C4-2B (cell line): ENCODE results near the gene NRARP.

Experiments
- ZFX ChIP-seq: fragments of 450-650 bp; IDR thresholded peaks from 2 replicates; pipeline ENCODE4 v1.6.1; 2017
- TF ChIP-seq, protein P1 (sequence below): fragments of 450-650 bp; conservative IDR thresholded peaks from 2 replicates; pipeline ENCODE4 v1.5.1; 2017; ENCODE audit warnings: mild to moderate bottlenecking

- TF ChIP-seq, protein P1, sequence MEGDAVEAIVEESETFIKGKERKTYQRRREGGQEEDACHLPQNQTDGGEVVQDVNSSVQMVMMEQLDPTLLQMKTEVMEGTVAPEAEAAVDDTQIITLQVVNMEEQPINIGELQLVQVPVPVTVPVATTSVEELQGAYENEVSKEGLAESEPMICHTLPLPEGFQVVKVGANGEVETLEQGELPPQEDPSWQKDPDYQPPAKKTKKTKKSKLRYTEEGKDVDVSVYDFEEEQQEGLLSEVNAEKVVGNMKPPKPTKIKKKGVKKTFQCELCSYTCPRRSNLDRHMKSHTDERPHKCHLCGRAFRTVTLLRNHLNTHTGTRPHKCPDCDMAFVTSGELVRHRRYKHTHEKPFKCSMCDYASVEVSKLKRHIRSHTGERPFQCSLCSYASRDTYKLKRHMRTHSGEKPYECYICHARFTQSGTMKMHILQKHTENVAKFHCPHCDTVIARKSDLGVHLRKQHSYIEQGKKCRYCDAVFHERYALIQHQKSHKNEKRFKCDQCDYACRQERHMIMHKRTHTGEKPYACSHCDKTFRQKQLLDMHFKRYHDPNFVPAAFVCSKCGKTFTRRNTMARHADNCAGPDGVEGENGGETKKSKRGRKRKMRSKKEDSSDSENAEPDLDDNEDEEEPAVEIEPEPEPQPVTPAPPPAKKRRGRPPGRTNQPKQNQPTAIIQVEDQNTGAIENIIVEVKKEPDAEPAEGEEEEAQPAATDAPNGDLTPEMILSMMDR = no peak
- TF ChIP-seq ZFX = no peak
These were observed 24.5 kb upstream of the NRARP start for GRCh38 chr9:137326445-137327065.
